GM19463 (cell line): Measurements from ENCODE around the gene SPEM2.

Source experiments
- ATAC-seq: cut with Tn5 transposase; IDR thresholded peaks from one replicate; pipeline ENCODE4 v1.9.1; 2021; ENCODE audit warnings: mild to moderate bottlenecking, moderate library complexity; ENCODE audit not compliant: unreplicated experiment

The SPEM2 gene

DNA sequence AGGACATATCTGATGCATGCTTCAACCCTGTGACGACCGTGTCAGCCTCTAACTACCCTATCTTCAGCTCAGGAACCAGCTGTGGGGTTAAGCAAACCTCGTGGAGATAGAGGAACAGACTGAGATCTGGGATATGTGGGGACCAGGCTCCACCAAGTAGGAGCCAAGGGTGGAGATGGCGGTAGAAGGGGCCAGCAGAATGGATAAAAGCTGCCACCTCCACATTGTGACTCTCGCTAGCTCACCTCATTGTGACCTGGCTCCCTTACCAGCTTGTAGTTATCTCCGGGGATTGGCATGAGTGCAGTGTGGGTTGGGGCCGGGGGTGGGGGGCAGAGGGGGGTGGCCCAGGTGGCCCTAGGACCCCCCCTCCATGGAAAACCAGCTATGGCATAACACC is at the start of gene SPEM2:
TSS of gene SPEM2 (plus strand) at position 301 of the 400 bp plus-strand sequence. CDS start at position 374, 73 bp downstream.
- ATAC-seq: no peak

DNA sequence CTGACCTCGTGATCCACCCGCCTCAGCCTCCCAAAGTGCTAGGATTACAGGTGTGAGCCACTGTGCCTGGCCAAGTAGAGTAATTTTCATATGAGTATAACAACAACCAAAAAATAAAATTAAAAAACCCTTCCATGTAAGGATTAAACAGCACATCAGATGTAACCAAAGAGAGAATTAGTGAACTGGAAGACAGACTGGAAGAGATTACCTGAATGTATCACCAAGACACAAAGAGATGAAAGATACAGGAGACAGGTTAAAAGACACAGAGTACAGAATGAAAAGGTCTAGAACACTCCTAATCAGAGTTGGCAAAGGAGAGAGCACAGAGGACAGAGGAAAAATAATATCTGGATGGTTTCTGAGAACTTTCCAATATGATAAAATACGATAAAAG is 46.3 kb upstream of the SPEM2 start:
- no peak for ATAC-seq

DNA sequence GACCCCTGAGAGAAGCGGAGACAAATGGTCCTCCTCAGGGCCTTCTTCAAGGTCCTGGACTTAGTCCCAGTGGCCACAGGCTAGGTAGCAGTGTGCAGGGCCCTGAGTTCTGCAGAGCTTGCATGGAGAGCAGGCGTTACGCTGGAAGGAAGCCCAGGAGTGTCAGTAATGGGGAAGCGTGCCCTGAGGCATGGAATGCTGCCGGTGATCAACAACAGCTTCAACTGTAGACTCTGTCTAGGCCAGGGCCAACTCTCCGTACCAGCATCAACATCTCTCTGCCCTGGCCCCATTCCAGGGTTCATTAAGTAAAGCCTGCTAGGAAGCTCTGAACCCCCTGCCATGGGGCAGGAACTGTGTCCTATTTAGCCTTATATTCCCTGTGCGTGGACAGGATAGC is 45.1 kb upstream of the SPEM2 start:
- ATAC-seq: no peak

- no peak for ATAC-seq
Observed at GRCh38 chr17:7380855-7381683, 44.3 kb upstream of the SPEM2 start, which contains the start of gene TNK1. Gene TNK1 (plus strand): TSS chr17:7381089. CDS start chr17:7382927, 1,838 bp downstream.

- ATAC-seq: no peak
Observed at GRCh38 chr17:7382901-7383300, 42.5 kb upstream of the SPEM2 start.

DNA sequence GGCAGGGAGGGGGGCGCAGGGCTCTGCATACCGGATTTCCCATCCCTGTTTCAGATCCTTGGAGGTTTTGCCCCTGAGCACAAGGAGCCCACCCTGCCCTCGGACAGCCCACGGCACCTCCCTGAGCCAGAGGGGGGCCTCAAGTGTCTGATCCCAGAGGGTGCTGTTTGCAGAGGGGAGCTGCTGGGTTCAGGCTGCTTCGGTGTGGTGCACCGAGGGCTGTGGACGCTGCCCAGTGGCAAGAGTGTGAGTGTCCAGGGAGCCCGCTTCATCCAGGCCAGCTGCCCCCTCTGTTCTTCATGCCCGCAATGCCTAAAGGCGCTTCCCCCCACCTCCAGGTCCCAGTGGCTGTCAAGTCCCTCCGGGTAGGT is 42.1 kb upstream of the SPEM2 start:
- ATAC-seq: no peak

GRCh38 chr17:7383742-7384488 is 41.5 kb upstream of the SPEM2 start:
- ATAC-seq: no peak

- ATAC-seq: no peak
Observed at GRCh38 chr17:7384489-7385081, 40.8 kb upstream of the SPEM2 start.

DNA sequence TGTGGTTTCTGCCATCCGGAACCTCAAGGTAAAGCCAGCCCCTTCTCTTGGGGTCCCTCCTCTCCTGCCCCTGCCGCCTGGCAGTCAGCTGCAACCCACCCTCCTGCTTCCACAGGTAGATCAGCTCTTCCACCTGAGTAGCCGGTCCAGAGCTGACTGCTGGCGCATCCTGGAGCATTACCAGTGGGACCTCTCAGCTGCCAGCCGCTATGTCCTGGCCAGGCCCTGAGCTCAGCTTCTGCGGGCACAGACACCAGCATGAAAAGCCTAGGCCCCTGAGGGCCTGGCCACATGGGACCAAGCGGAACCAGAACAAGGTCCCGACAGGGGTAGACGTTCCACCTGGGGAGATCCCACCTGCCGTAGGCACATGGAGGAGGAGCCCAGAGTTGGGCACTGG is 36.6 kb upstream of the SPEM2 start:
- ATAC-seq: no peak

- ATAC-seq: no peak
Observed at GRCh38 chr17:7389924-7390910, 35.2 kb upstream of the SPEM2 start.

- ATAC-seq: no peak
Observed at GRCh38 chr17:7391307-7391706, 34.1 kb upstream of the SPEM2 start.

DNA sequence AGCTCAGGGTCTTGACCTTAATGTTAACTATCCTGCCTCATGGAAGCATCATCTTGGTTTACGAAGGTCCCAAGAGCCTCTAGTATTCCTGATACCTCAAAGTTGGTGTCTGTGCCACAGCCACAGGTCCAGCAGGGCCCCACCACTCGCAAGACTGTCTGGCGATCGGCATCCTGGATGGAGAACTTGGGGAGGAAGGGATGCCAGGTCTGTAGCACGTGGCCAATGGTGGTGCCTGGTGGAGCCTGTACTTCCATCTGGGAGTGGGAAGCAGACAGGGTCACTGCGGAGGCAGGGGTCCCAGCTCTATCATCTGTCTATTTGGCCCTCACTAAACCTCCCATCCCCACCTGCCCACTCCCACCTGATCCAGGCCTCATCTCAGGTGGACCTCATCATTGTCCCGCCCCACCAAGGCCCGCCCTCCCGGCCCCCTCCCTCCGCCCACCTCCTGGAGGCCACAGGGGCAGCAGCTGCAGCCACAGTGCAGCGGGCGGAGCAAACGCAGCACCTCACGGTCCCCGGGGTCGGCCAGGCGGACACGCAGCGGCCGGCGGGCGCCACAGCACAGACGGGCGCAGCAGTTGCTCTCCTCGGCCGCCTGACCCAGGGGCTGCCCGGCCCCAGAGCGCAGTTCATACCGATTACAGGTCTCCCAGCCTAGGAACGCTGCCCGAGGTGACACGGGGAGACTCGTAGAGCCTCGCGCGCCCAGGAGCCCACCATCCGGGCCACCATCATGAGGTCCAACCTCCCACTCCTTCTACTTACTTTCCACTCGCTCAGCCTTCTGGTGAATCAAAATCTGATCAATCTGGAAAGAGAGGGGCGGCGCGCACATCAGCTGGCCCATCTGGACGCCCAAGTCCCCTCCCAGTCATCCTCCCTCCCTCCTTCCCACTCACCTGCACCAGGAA is 32.5 kb upstream of the SPEM2 start:
- no peak for ATAC-seq

- peak; percentile 37 for ATAC-seq
Observed at GRCh38 chr17:7393613-7394451, 31.6 kb upstream of the SPEM2 start.

GRCh38 chr17:7394452-7395191 is 30.8 kb upstream of the SPEM2 start, which contains the start of gene PLSCR3:
Gene PLSCR3 (minus strand): TSS chr17:7394525. CDS start chr17:7394110, 415 bp downstream.
- ATAC-seq: peak; percentile 80

DNA sequence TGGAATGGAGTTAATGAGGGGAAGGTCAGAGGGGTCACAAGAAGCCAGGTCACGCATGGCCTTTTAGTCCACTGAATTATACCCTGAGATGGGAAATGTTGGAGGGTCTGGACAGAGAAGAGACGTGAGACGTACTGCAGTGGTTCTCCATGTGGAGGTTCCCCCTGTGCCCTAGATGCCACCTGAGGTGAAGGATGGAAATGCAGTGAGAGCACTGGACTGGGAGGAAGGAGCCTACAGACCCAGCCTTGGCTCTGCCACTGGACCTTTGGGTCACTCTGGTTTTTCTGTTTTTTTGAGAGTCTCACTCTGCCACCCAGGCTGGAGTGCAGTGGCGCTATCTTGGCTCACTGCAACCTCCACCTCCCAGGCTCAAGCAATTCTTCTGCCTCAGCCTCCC is 29.3 kb upstream of the SPEM2 start:
- no peak for ATAC-seq

DNA sequence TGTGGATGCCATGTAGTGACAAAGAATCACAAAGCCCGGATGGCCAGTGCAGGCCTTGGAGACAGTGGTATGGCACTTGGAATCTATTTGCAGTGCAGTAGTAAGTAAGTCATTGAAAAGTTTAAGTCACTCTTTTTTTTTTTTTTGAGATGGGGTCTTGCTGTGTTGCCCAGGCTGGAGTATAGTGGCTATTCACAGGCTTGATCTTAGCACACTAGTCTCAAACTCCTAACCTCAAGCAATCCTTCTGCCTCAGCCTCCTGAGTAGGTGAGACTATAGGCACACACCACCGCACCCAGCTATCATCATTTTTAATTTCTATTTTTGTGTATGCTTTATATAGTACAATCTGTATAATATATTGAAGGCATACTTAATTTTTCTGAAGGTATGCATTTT is 26.8 kb upstream of the SPEM2 start:
- no peak for ATAC-seq

DNA sequence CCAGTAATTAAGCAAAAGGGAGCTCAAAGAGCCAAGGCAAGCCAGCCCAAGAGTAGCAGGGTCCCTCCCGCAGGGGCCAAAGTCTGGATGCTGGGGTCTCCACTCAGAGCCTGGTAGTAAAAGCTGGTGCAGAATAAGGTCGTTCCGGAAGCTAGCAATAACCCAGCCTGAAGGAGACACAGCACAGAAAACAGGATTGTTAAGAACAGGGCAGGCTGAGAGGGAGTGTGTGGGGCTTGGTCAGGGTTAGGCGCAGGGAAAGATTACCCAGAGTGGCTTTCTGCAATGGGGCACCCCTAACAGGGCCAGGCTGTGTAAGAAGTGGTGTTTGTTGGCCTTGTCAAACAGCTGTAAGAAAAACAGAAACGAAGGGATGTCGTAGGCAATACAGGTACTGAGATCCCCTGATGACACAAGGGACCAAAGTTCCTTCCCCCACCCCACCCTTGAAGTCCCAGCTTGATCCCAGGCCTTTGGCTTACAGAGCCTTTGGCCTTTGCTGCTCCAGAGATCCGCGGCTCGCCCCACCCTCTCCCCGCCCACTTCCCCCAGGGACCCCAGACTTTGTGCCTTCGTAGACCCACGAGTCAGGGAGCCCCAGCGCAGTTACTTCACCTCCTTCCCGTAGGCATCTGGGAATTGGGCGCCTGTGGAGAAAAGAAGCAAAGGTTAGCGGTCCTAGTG is 22.2 kb upstream of the SPEM2 start:
- no peak for ATAC-seq

GRCh38 chr17:7403727-7403976 is 21.8 kb upstream of the SPEM2 start:
- no peak for ATAC-seq
